Mesenchymal stem cell (in vitro differentiated cells and primary cell): ENCODE data around the gene PCSK2.

ENCODE experiments used
- DNase-seq: peaks from one replicate; pipeline ENCODE4 v3.0.0-alpha.2; 2013
- H2AFZ ChIP-seq: one replicate; pipeline ENCODE4 v1.6.1; 2013; ENCODE audit warnings: low read depth, mild to moderate bottlenecking, control low read depth, inconsistent platforms, low read length, moderate library complexity
- H2AK5ac ChIP-seq: 2 replicates; pipeline ENCODE4 v1.6.1; 2013; ENCODE audit warnings: low read length, moderate library complexity, mild to moderate bottlenecking, inconsistent platforms; ENCODE audit not compliant: severe bottlenecking
- H2BK120ac ChIP-seq: one replicate; pipeline ENCODE4 v1.6.1; 2013; ENCODE audit warnings: low read depth, mild to moderate bottlenecking, inconsistent platforms, low read length, moderate library complexity
- H2BK12ac ChIP-seq, 2 experiments: one replicate each; pipeline ENCODE4 v1.6.1; 2013; ENCODE audit warnings: inconsistent platforms in 2 of 2, low read length in 2 of 2, mild to moderate bottlenecking in 2 of 2, moderate library complexity in 2 of 2, control low read depth in 1 of 2
- H2BK15ac ChIP-seq: one replicate; pipeline ENCODE4 v1.6.1; 2013; ENCODE audit warnings: mild to moderate bottlenecking, low read depth, inconsistent platforms; ENCODE audit not compliant: poor library complexity, severe bottlenecking
- H2BK5ac ChIP-seq: 2 replicates; pipeline ENCODE4 v1.6.1; 2013; ENCODE audit warnings: low read depth, mild to moderate bottlenecking, low read length, control low read depth, inconsistent platforms; ENCODE audit not compliant: poor library complexity, severe bottlenecking
- H3K14ac ChIP-seq, 2 experiments: one replicate each; pipeline ENCODE4 v1.6.1; 2013; ENCODE audit warnings: inconsistent platforms in 2 of 2, low read length in 2 of 2, control low read depth in 1 of 2, mild to moderate bottlenecking in 1 of 2, moderate library complexity in 1 of 2
- H3K18ac ChIP-seq, 2 experiments: one replicate each; pipeline ENCODE4 v1.6.1; 2013; ENCODE audit warnings: inconsistent platforms in 2 of 2, low read length in 2 of 2, control low read depth in 1 of 2, low read depth in 1 of 2, mild to moderate bottlenecking in 1 of 2
- H3K23ac ChIP-seq, 2 experiments: one replicate each; pipeline ENCODE4 v1.6.1; 2013; ENCODE audit warnings: inconsistent platforms in 2 of 2, low read length in 2 of 2, mild to moderate bottlenecking in 2 of 2, moderate library complexity in 2 of 2, control low read depth in 1 of 2
- H3K27ac ChIP-seq: 2 replicates; pipeline ENCODE4 v1.5.1; 2013; ENCODE audit warnings: mild to moderate bottlenecking, moderate library complexity, low read length, control low read depth, inconsistent platforms; ENCODE audit not compliant: poor library complexity, severe bottlenecking
- H3K27me3 ChIP-seq, 2 experiments: 2 replicates each; pipeline versions ENCODE4 v1.6.1 to v1.7.0; 2013; ENCODE audit warnings: low read length in 2 of 2, mild to moderate bottlenecking in 2 of 2, moderate library complexity in 2 of 2, control low read depth in 1 of 2, inconsistent platforms in 1 of 2; ENCODE audit not compliant: control insufficient read depth in 1 of 2, insufficient read depth in 1 of 2
- H3K36me3 ChIP-seq, 2 experiments: 2 replicates each; pipeline versions ENCODE4 v1.6.1 to v1.7.0; 2013; ENCODE audit warnings: low read length in 2 of 2, control low read depth in 1 of 2, inconsistent platforms in 1 of 2, low read depth in 1 of 2, mild to moderate bottlenecking in 1 of 2; ENCODE audit not compliant: insufficient read depth in 2 of 2, control insufficient read depth in 1 of 2
- H3K4ac ChIP-seq, 2 experiments: one replicate each; pipeline ENCODE4 v1.6.1; 2013; ENCODE audit warnings: inconsistent platforms in 2 of 2, low read length in 2 of 2, mild to moderate bottlenecking in 2 of 2, moderate library complexity in 2 of 2, control low read depth in 1 of 2, low read depth in 1 of 2
- H3K4me1 ChIP-seq: 2 replicates; pipeline ENCODE4 v1.6.1; 2013; ENCODE audit warnings: low read depth, low read length, control low read depth; ENCODE audit not compliant: control insufficient read depth, insufficient read depth
- H3K4me2 ChIP-seq: 2 replicates; pipeline ENCODE4 v1.6.1; 2013; ENCODE audit warnings: low read length, mild to moderate bottlenecking, inconsistent platforms; ENCODE audit not compliant: poor library complexity, severe bottlenecking
- H3K4me3 ChIP-seq, 2 experiments: 2 replicates each; pipeline versions ENCODE4 v1.5.1 to v1.7.0; 2013; ENCODE audit warnings: low read length in 2 of 2, mild to moderate bottlenecking in 2 of 2, control low read depth in 1 of 2, low read depth in 1 of 2; ENCODE audit not compliant: insufficient read depth in 1 of 2
- H3K79me1 ChIP-seq: replicated peaks from 2 replicates; pipeline ENCODE4 v1.6.1; 2013; ENCODE audit warnings: mild to moderate bottlenecking, control low read depth, low read length, inconsistent platforms; ENCODE audit not compliant: poor library complexity, severe bottlenecking
- H3K9ac ChIP-seq: 2 replicates; pipeline ENCODE4 v1.7.0; 2013; ENCODE audit warnings: mild to moderate bottlenecking, low read length, moderate library complexity
- H3K9me3 ChIP-seq: 2 replicates; pipeline ENCODE4 v1.7.0; 2013; ENCODE audit warnings: mild to moderate bottlenecking, low read length; ENCODE audit not compliant: control insufficient read depth
- H4K8ac ChIP-seq: one replicate; pipeline ENCODE4 v1.6.1; 2013; ENCODE audit warnings: inconsistent platforms, mild to moderate bottlenecking, low read length, moderate library complexity
- H4K91ac ChIP-seq: one replicate; pipeline ENCODE4 v1.6.1; 2013; ENCODE audit warnings: mild to moderate bottlenecking, low read length, inconsistent platforms
- WGBS: methylation state at CpG from one replicate; pipeline ENCODE4 v1.1.7; 2013; ENCODE audit warnings: mixed read lengths; 5-methylcytosine and 5-hydroxymethylcytosine counted together

PCSK2 gene

GRCh38 chr20:17403461-17403860 is 176.6 kb downstream of the PCSK2 start:
- 74% methylated on average over 4 of the region's 4 CpGs for WGBS
- H3K4me3 ChIP-seq: no peak overlapping the region

GRCh38 chr20:17406051-17406590 is 179.3 kb downstream of the PCSK2 start:
- Histone ChIP-seq H2BK12ac (no peak overlapping the region), H2AFZ (no peak overlapping the region), H3K4me1 (peaks cover 2% of the 10 kb centered on the region), H3K4ac (no peak overlapping the region), H4K8ac (no peak overlapping the region), H3K27me3 (peaks cover 0 to 47% of the 10 kb centered on the region in 2 experiments), H2BK5ac (no peak overlapping the region), H3K9ac (no peak overlapping the region), H3K9me3 (no peaks in the 10 kb centered on the region), H3K14ac (no peak overlapping the region), H3K23ac (no peak overlapping the region), H3K79me1 (no peaks in the 10 kb centered on the region), H2AK5ac (no peak overlapping the region), H3K4me2 (no peak overlapping the region), H4K91ac (no peak overlapping the region), H3K36me3 (no peaks in the 10 kb centered on the region), H2BK120ac (no peak overlapping the region), H3K18ac (no peak overlapping the region), H2BK15ac (no peak overlapping the region), H3K27ac (no peak overlapping the region), H3K4me3 (no peak overlapping the region)
- 87% methylated on average over 3 of the region's 3 CpGs for WGBS
- no peak for DNase-seq

More at GRCh38 chr20:17403461-17403860, 176.6 kb downstream of the PCSK2 start:
- Histone ChIP-seq H3K23ac (no peak overlapping the region), H3K18ac (no peak overlapping the region), H3K27me3 (peaks cover 0 to 35% of the 10 kb centered on the region in 2 experiments), H3K14ac (no peak overlapping the region), H3K79me1 (no peaks in the 10 kb centered on the region), H2BK120ac (no peak overlapping the region), H3K4me2 (no peak overlapping the region), H3K27ac (no peak overlapping the region), H3K4ac (no peak overlapping the region), H2AK5ac (no peak overlapping the region), H3K9me3 (no peaks in the 10 kb centered on the region), H2BK15ac (no peak overlapping the region), H3K36me3 (no peaks in the 10 kb centered on the region), H2BK12ac (no peak overlapping the region), H4K8ac (no peak overlapping the region), H4K91ac (no peak overlapping the region), H2BK5ac (no peak overlapping the region), H2AFZ (no peak overlapping the region), H3K9ac (no peak overlapping the region), H3K4me1 (peaks cover 2% of the 10 kb centered on the region)
- no peak for DNase-seq

- no peak overlapping the region for H3K14ac ChIP-seq
These were observed 180.7 kb downstream of the PCSK2 start for GRCh38 chr20:17407550-17407949.

GRCh38 chr20:17417225-17417624 is 190.4 kb downstream of the PCSK2 start:
- no peak overlapping the region for H3K27ac ChIP-seq
- no peaks in the 10 kb centered on the region for H3K79me1 ChIP-seq
- no peak overlapping the region for H2BK12ac ChIP-seq
- H3K4me3 ChIP-seq: no peak overlapping the region
- no peaks in the 10 kb centered on the region for H3K9me3 ChIP-seq
- H3K36me3 ChIP-seq: no peaks in the 10 kb centered on the region
- H3K9ac ChIP-seq: no peak overlapping the region
- no peak overlapping the region for H2BK15ac ChIP-seq
- no peak overlapping the region for H4K91ac ChIP-seq
- H3K18ac ChIP-seq: no peak overlapping the region
- H4K8ac ChIP-seq: no peak overlapping the region
- no peak overlapping the region for H3K14ac ChIP-seq
- no peak overlapping the region for H3K4me2 ChIP-seq
- H3K4me1 ChIP-seq: no peaks in the 10 kb centered on the region
- no peak overlapping the region for H3K23ac ChIP-seq
- H3K4ac ChIP-seq: no peak overlapping the region
- no peak for DNase-seq
- H2AK5ac ChIP-seq: no peak overlapping the region
- WGBS: 76% methylated on average over 2 of the region's 3 CpGs
- no peak overlapping the region for H2BK5ac ChIP-seq
- no peak overlapping the region for H2BK120ac ChIP-seq
- H2AFZ ChIP-seq: no peak overlapping the region
- peaks cover 18 to 26% of the 10 kb centered on the region in 2 experiments for H3K27me3 ChIP-seq

More at GRCh38 chr20:17407550-17407949, 180.7 kb downstream of the PCSK2 start:
- H3K79me1 ChIP-seq: no peaks in the 10 kb centered on the region
- no peak overlapping the region for H3K4me3 ChIP-seq
- no peak overlapping the region for H3K18ac ChIP-seq
- H2BK5ac ChIP-seq: no peak overlapping the region
- H2BK120ac ChIP-seq: no peak overlapping the region
- no peak overlapping the region for H3K27ac ChIP-seq
- H2BK15ac ChIP-seq: no peak overlapping the region
- H3K36me3 ChIP-seq: no peaks in the 10 kb centered on the region
- no peak overlapping the region for H3K4ac ChIP-seq
- no peak overlapping the region for H2AFZ ChIP-seq
- no peak overlapping the region for H2AK5ac ChIP-seq
- H4K8ac ChIP-seq: no peak overlapping the region
- DNase-seq: no peak
- H3K23ac ChIP-seq: no peak overlapping the region
- H2BK12ac ChIP-seq: no peak overlapping the region
- no peaks in the 10 kb centered on the region for H3K9me3 ChIP-seq
- H3K4me2 ChIP-seq: no peak overlapping the region
- no peak overlapping the region for H3K9ac ChIP-seq
- WGBS: 71% methylated on average over 5 of the region's 5 CpGs
- H4K91ac ChIP-seq: no peak overlapping the region
- peaks cover 0 to 47% of the 10 kb centered on the region in 2 experiments for H3K27me3 ChIP-seq
- H3K4me1 ChIP-seq: peaks cover 2% of the 10 kb centered on the region
